ENCODE results near the gene CYP3A4.
"Not testable (repeated sequence)": the region's sequence is repeated elsewhere in the genome, so short reads cannot be mapped to it uniquely, and the experiment has no call there.

Gene CYP3A4

DNA sequence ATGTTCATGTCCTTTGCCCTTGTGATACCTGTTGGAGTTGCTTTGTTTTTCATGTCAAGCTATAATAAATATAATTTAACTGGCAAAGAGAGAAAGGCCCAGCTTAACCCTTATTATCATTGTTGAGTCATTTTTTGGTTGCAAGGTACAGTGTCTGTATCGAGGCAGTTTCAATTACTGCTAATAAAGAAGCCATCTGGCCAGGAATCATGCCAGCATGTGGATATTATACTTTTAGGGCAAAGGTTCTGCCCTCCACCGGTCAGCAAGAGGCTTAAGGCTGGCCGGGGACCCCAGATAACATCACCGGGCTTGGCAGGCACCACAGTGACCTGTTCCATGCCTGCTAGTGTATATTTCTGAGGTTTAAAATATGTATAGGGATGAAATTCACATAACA, 9.0 kb upstream of the CYP3A4 start:
- DNase-seq (ENCODE audit: low spot score), result no peak

DNA sequence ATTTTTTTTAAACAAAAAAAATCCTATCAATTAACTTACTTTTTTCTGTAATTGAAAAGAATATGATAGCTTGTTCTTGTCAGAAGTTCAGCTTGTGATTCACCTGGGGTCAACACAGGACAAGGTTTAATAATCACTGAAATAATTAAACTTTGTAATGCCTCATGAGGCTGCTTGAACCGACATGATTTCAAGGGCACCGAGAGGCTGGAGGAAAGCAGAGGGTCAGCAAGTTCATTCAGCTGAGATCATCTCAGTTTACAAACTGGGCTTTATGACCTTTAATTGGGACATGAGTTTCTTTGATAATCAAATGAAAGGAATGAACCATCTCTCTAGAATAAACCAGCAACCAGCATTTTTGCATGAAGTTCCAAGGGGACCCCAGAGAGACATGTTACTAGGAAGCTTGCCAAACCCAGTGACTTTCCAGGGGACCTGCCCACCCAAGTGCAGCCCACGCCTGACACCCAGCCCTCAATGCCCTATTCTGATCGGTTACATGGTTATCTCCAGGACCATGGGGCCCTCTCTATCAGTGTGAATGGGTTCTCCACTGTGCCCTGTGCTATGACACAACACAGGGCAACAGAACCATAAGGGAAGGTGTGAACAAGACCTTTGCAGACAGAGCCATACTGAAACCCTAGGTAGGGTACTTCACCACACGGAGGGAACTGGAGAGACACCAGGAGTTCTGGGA, 7.8 kb upstream of the CYP3A4 start:
- DNase-seq (ENCODE audit: low spot score), result no peak

GRCh38 chr7:99791021-99791420, 7.0 kb upstream of the CYP3A4 start:
- DNase-seq (ENCODE audit: low spot score), result no peak

GRCh38 chr7:99790407-99790806, 6.4 kb upstream of the CYP3A4 start:
- DNase-seq (ENCODE audit: low spot score), result no peak

GRCh38 chr7:99789441-99790070, 5.6 kb upstream of the CYP3A4 start:
- DNase-seq (ENCODE audit: low spot score), result no peak

GRCh38 chr7:99788554-99788953, 4.6 kb upstream of the CYP3A4 start:
- no peak for DNase-seq (ENCODE audit: low spot score)

- DNase-seq (ENCODE audit: low spot score), result no peak
Observed at GRCh38 chr7:99786726-99787335, 2.8 kb upstream of the CYP3A4 start.

GRCh38 chr7:99785654-99786053, 1.7 kb upstream of the CYP3A4 start:
- not testable (repeated sequence) for DNase-seq (ENCODE audit: low spot score)

DNA sequence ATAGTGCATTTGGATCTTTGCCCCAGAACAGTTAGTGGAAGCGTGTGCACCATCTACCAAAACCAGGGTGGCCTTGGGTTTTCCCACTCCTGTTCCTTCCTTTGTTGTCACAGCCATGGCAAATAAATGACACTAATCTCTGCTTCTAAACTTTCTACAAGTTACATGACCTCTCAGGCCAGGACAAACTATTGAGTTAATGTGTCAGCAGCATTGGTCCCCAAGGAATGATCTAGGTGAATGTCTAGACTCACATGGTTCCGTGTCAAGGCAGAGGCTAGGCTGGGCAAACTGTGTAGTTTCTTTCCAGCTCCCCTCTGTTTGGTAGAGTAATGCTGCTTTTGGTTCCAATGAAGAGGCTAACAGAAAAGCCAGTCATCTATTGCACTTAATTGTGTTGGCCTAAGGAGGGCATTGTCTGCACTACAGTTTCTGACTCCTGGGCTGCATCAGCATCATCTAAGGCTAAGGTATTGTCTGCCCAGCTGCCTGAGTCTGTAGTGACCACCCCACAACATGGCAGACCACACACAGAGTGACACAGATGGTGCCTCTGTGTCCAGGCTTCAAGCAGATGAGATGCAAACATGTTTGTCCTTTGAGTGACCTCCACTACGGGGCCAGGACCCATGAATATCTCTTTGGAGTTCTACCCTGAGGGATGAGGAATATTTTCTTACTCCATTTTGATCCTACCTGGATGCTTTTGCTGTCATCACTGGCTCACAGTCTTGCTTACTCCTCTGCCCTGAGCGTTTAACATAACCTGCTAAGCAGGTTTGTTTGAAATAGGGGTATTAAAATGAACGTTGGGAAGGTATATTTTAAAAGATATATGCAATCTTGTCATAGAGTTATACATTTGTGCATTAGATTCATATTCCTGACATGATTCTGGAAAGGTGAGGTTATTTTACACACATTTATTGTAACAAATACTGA, 1.7 kb downstream of the CYP3A4 start:
- DNase-seq (ENCODE audit: low spot score), result no peak

GRCh38 chr7:99780588-99780987, 3.4 kb downstream of the CYP3A4 start:
- DNase-seq (ENCODE audit: low spot score), result no peak

- DNase-seq (ENCODE audit: low spot score), result no peak
Observed at GRCh38 chr7:99779949-99780348, 4.0 kb downstream of the CYP3A4 start.

- DNase-seq (ENCODE audit: low spot score), result no peak
Observed at GRCh38 chr7:99778880-99779279, 5.1 kb downstream of the CYP3A4 start.

DNA sequence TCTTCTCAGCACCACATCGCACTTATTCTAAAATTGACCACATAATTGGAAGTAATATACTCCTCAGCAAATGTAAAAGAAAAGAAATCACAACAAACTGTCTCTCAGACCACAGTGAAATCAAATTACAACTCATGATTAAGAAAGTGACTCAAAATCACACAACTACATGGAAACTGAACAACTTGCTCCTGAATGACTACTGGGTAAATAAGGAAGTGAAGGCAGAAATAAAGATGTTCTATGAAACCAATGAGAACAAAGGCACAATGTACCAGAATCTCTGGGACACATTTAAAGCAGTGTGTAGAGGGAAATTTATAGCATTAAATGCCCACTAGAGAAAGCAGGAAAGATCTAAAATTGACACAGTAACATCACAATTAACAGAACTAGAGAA, 10.6 kb downstream of the CYP3A4 start:
- not testable (repeated sequence) for DNase-seq (ENCODE audit: low spot score)

DNA sequence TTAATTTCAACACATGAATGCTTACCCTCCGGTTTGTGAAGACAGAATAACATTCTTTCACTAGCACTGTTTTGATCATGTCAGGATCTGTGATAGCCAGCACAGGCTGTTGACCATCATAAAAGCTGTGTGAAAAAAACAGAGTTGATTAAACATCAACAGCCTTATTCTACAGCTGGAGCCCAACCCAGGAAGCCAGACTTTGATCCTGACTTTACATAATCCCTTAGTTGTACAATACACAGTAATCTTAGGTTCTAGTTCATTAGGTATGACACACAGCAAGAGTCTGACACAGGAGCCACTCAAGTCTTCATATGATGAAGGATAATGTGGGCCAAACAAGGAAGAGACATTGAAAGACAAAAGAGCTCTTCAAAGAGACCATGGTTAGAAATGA, 11.4 kb downstream of the CYP3A4 start:
- no peak for DNase-seq (ENCODE audit: low spot score)

GRCh38 chr7:99769494-99769893, 14.5 kb downstream of the CYP3A4 start:
- not testable (repeated sequence) for DNase-seq (ENCODE audit: low spot score)

- no peak for DNase-seq (ENCODE audit: low spot score)
Observed at GRCh38 chr7:99768471-99768870, 15.5 kb downstream of the CYP3A4 start.

GRCh38 chr7:99767662-99768061, 16.3 kb downstream of the CYP3A4 start:
- peak; percentile 5 for DNase-seq (ENCODE audit: low spot score)

DNA sequence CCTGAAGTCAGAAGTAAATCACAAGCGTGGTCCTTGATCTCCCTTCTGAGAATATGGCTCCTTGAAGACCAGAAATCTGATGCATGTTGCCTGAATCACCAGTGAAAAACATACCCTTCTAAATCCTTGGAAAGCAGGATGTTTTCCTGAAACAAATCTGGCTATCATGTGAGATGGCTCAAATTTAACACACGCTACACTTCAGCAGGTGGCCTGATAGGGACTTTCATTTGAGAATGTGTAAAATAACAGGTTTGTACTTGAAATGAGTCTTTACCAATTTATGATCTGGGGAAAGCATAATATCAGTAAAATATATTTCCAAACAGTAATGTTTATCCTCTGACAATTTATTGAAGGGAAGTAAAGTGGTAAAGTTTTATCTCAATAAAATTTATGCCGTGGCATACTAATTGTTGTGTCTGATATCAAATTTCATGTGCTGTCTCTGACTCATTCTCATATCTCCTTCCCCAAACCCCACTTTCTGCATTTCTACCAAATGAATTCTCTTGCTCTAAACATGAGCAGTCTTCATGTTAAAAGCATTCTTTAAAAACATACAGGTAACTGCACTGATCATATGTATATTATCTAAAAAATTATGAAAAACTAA, 17.4 kb downstream of the CYP3A4 start:
- no peak for DNase-seq (ENCODE audit: low spot score)

DNA sequence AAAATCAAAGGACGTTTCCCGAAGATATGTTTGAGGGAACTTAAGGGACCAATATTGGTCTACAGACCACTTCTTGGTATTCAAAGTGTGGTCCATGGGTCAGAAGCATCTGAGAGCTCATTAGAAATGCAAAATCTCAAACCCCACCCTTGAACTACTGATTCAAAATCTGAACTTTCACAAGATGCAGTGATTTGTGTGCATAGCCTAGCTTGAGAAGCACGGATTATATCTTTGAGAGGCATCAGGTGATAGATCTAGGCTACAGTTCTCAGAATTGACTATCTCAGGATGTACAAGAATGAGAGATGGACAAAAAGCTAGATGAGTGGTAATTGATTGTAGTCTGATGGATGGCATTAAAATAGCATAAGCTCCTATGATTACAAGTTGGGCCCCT, 19.5 kb downstream of the CYP3A4 start:
- DNase-seq (ENCODE audit: low spot score), result no peak

DNA sequence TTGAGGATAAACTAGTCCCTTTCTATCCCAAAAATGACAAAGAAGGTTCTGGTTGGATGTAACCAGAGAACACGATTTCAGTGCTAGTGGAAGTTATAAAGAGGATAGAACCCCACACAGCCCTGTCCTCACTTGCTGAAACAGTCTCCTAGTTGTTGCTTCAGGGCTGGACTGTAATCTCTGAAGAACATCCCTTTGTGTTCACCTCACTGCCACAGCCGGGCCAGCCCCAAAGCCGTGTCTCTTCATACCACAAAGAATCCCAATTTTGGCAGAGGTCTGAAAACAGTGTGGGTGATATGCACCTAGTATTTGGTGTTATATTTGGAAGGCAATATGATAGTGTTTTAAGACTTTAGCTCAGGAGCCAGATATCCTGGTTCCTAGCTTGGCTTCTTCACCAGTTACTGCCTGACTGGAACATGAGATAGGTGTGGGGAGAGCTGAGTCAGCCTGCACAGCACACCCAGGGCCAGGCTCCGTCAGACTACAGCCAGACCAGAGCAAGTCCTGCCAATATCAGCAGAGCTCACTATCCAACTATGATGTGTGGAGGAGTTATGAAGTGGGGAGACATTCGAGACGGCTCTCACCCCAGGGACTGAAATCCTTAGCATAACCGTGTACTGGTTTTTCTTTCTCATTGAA, 21.2 kb downstream of the CYP3A4 start:
- no peak for DNase-seq (ENCODE audit: low spot score)

- no peak for DNase-seq (ENCODE audit: low spot score)
Observed at GRCh38 chr7:99755085-99755484, 28.9 kb downstream of the CYP3A4 start.

All from germinal center (tissue), 1 donor.